Choroid plexus epithelial cell (primary cell): ENCODE results near the gene CCDC144A.
"Not testable (repeated sequence)": the region's sequence is repeated elsewhere in the genome, so short reads cannot be mapped to it uniquely, and the experiment has no call there.

Experiments
- DNase-seq: peaks from one replicate; pipeline ENCODE4 v3.0.0-alpha.2; 2010; ENCODE audit warnings: low read depth
- H3K4me3 ChIP-seq: 2 replicates; pipeline ENCODE4 v1.5.1; 2011; ENCODE audit warnings: low read depth, mild to moderate bottlenecking, control low read depth, low read length, moderate library complexity
- TF ChIP-seq, protein P1 (sequence below): conservative IDR thresholded peaks from 2 replicates; pipeline ENCODE4 v1.5.1; 2011; ENCODE audit warnings: low read depth, mild to moderate bottlenecking, control low read depth, inconsistent platforms, low read length, moderate library complexity

CCDC144A gene

DNA sequence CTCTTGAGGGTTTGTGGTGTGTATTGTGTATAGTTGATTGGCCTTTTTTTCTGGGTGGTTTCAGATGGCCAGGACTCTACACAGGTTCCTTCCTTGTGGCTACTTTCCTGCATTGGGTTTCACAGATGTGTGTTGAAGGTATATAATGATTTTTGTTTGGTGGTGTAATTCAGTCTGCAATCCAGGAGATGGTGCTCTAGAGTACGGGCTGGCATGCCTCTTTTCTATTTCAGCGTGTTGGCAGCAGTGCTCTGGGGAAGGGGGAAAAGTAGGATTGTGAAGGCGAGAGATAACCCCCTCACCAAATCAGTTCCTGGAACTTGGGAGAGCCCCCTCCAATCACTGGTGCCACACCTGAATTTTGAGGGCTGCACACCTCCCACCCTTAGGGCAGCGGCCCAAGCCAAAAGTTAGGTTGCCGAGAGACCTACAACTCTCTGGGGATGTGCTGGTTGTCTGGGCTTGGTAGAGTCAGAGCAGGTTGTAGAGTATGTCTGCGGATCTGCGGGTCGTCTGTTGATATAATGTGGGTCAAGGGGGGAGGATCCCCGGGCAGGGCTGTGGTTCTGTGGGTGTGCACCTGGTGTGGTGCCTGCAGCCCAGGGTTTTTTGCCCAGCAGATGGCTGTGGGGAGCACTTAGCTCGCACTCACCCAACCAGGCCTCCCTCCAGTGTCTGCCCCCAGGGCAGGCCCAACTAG is 61.3 kb downstream of the CCDC144A start:
- TF ChIP-seq, protein P1, sequence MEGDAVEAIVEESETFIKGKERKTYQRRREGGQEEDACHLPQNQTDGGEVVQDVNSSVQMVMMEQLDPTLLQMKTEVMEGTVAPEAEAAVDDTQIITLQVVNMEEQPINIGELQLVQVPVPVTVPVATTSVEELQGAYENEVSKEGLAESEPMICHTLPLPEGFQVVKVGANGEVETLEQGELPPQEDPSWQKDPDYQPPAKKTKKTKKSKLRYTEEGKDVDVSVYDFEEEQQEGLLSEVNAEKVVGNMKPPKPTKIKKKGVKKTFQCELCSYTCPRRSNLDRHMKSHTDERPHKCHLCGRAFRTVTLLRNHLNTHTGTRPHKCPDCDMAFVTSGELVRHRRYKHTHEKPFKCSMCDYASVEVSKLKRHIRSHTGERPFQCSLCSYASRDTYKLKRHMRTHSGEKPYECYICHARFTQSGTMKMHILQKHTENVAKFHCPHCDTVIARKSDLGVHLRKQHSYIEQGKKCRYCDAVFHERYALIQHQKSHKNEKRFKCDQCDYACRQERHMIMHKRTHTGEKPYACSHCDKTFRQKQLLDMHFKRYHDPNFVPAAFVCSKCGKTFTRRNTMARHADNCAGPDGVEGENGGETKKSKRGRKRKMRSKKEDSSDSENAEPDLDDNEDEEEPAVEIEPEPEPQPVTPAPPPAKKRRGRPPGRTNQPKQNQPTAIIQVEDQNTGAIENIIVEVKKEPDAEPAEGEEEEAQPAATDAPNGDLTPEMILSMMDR: peak; percentile 51
- DNase-seq: peak; percentile 8
- H3K4me3 ChIP-seq: not testable (repeated sequence)

DNA sequence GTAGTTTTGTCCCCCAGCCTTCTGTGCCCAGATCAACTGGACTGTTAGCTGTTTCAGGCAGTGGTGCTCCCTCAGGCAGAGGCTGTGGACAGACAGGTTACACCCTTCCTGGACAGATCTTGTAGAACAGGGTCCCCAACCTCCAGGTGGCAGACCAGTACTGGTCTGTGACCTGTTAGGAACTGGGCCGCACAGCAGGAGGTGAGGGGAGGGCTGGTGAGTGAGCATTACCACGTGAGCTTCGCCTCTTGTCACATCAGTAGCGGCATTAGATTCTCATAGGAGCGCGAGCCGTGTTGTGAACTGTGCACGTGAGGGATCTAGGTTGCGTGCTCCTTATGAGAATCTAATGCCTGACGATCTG is 61.9 kb downstream of the CCDC144A start:
- not testable (repeated sequence) for H3K4me3 ChIP-seq, DNase-seq

DNA sequence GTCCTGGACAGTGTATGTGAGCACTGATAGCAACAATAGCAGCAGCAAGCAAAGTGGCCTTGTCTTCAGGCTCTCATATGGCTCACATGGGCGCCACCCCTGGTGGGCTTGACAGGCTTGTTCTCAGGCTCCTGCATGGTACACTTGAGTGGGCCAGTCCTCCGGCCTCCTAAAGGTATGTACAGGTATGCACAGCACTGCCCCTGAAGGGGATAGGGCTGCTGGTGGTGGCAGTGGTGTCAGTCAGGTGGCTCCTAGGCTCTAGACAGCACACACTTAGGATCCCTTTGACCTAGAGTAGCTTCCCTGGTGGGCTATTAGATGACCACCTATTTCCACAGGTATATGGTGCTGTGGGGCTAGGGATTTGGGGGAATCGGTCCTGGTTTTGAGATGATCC is 67.5 kb downstream of the CCDC144A start:
- H3K4me3 ChIP-seq, DNase-seq: not testable (repeated sequence)

DNA sequence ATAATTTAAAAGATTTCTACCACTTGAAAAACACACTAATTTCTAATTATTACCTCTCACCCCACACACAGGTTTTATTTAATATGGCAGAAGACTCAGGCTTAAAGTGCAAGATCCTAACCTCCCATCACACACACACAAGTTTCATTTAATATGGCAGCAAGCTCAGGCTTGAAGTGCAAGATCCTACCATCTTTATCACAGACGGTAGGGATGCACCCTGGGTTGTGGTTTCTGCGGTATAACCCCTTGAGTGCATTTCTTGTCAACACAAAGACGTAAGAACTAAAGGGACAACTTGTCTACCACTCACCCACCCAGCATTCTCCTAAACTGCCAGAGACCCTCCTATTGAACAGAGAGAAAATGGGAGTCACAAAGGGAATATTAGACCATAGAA is 68.1 kb downstream of the CCDC144A start:
- DNase-seq, H3K4me3 ChIP-seq: not testable (repeated sequence)

GRCh38 chr17:16768290-16769175 is 78.5 kb downstream of the CCDC144A start:
- H3K4me3 ChIP-seq, DNase-seq: not testable (repeated sequence)

DNA sequence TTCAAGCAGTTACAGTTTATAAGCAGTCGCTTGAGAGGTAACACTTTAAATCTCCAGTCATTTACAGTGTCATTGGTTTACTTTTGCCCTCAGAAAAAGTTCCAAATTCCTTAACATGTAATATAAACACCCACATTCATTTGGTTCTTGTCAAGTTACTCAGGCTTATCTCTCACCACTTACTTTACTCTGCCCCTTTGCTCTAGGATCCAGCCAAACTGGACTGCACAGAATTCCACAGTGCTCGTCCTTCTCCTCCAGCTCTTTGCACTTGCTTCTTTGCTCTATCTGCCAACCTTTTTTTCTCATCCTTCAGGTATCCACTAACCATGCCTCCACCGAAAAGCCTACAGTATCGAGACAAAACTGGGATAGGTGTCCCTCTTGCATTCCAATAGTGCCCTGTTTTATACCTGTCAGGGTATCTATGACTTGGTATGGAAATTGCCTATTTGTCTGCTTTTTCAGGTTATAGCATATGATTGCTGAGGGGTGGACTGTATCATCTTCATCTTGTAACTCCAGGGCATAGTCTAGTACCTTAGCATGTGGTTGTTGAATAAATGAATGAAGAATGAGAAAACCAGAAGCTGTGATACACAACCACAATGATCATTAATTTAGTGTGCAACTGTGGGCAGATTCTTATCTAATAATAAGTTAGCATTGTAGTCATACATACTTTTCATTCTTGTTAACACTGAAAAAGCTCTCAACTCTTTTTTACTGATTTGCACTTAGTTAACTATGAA is 82.5 kb downstream of the CCDC144A start:
- not testable (repeated sequence) for DNase-seq, H3K4me3 ChIP-seq

GRCh38 chr17:16773146-16773522 is 83.1 kb downstream of the CCDC144A start:
- H3K4me3 ChIP-seq, DNase-seq: not testable (repeated sequence)

DNA sequence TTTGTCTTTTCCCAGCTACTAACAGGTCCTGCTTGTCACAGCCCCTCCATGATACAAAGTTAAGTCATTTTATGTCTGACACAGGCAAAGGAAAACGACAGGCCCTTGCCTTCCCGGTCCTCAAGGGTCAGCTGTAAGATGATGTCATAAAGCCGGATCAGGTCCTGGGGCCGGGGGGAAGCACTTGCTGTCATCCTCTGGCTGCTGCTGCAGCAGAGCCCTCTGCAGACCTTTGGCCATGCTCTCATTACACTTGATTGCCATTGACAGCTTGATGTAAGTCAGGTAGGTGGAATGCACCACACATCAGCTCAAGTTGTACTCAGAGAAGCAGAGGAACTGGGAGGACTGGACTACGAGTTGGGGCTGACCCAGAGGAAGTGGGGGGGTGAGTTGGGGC is 97.8 kb downstream of the CCDC144A start:
- not testable (repeated sequence) for DNase-seq, H3K4me3 ChIP-seq

DNA sequence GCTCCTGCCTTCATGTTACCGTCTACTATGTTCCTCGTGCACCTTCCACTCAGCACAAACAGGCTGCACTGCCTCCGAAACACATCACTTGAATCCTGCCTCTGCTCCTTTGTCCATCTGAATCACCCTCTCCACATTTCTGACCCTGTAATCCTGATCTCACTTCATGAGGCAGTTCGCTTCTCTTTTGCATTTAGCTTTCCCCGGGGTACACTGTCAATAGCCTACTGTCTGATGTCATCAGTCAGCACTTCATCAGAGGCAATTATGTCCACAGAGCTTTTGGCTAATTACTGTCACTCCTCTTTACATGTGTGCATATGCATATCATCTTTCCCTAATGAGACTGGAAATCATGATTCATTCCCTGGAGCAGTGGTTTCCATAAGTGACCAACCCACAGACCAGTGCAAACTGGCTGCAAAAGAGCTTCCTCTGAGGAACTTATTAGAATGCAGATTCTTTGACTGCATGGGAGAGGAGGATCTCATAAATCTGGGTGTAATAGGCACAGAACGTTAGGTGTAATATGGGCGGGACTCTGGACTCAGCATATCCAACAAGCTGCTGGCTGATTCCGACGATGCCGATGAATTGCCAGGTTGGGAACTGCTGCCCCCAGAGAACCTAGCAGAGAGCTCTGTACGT is 99.0 kb downstream of the CCDC144A start:
- not testable (repeated sequence) for DNase-seq, H3K4me3 ChIP-seq

DNA sequence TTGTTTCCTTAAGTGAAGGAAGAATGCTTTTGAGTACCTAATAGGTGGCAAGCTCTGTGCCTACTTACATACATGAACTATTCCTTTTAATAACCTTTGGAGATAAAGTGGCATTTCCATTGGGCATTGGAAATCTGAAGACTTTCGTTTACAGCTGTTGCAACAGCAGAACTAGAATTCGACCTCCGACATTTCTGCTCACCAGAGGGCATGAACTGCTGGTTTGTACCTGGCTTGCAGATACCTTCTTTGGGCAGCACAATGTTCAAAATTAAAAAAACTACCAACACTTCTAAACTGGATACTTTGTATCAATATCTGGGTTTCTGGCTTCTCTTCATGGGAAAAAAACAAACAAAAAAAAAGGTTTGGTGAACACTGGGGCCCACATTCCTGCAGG is 99.6 kb downstream of the CCDC144A start:
- not testable (repeated sequence) for H3K4me3 ChIP-seq, DNase-seq

DNA sequence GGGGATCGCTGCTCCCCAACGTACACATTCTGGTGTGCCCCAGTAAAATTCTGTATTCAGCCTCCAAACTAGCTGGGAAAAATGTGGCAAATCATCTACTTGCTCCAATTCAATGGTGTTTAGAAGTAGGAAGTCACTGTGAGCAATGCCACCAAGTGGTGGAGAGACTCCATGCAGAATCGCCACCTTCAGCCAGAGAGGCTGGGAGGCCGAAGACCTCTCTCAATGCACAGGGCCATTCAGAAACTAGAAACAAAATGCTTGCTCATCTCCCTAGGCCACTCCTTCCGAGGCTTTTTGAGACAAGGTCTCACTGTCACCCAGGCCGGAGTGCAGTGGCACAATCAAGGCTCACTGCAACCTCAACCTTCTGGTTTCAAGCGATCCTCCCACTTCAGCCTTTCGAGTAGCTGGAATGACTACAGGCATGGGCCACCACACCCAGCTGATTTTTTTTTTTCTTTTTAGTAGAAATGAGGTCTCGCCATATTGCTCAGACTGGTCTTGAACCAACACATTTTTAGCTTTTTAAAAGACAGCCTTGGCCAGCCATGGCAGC is 100.4 kb downstream of the CCDC144A start:
- H3K4me3 ChIP-seq, DNase-seq: not testable (repeated sequence)

DNA sequence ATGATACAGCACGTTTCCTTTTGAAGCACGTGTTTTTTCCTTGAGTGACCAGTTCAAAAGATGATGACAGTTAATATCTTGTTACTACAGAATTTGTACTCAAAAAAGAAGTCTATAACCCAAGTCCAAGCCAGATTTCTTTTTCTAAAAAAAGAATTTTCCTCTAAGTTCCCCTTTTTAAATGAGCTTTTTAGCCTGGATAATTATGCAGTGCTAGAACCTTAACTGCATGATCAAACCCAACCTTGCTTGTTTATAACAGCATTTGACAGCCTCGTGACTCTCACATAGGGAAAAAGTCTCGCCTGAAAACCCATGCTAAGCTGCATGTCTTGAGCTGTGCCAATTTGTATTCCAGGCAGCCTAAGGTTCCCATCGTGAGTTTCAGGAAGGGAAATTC is 104.2 kb downstream of the CCDC144A start:
- H3K4me3 ChIP-seq, DNase-seq: not testable (repeated sequence)

GRCh38 chr17:16795894-16796293 is 105.9 kb downstream of the CCDC144A start:
- H3K4me3 ChIP-seq, DNase-seq: not testable (repeated sequence)

DNA sequence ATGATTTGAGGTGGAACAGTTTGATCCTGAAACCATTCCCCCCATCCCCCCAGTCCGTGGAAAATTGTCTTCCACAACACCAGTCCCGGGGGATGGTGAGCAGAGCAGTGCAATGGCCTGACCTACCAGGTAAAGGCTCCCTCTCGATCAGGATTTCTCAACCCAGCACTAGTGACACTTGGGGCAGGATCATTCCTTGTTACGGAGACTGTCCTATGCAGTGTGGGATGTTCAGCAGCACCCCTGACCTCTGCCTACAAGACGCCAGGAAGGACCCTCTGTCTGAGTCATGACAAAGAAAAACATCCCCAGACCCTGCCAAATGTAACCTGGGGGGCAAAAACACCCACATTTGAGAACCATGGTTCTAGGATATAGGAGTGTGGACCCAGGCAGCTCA is 114.8 kb downstream of the CCDC144A start:
- not testable (repeated sequence) for H3K4me3 ChIP-seq, DNase-seq

- not testable (repeated sequence) for DNase-seq, H3K4me3 ChIP-seq
These were observed 116.6 kb downstream of the CCDC144A start for GRCh38 chr17:16806599-16806998.

- DNase-seq, H3K4me3 ChIP-seq: not testable (repeated sequence)
These were observed 117.6 kb downstream of the CCDC144A start for GRCh38 chr17:16807620-16808019.

DNA sequence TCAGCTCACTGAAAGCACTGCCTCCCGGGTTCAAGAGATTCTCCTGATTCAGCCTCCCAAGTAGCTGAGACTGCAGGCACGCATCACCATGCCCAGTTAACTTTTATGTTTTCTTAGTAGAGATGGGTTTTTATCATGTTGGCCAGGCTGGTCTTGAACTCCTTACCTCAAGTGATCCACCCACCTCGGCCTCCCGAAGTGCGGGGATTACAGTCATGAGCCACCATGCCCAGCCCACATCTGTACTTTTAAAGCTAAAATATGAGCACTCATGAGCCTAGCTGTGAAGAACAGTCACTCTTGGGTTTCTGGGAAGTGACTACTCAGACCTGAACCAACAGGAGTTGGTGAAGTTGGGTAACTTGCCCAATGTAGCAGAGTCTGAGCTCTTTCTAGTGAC is 120.2 kb downstream of the CCDC144A start:
- not testable (repeated sequence) for DNase-seq, H3K4me3 ChIP-seq
